Trophoblast cell (in vitro differentiated cells and primary cell): ENCODE results near the gene RDH5.

Experiments used
- DNase-seq, 2 donors: peaks; one replicate each; pipeline ENCODE4 v3.0.0-alpha.2; 2016
- H2AFZ ChIP-seq: 2 replicates; pipeline ENCODE4 v1.6.1; 2013; ENCODE audit warnings: low read length, moderate library complexity, mild to moderate bottlenecking; ENCODE audit not compliant: insufficient read depth, poor library complexity
- H2AK5ac ChIP-seq: 2 replicates; pipeline ENCODE4 v1.6.1; 2013; ENCODE audit warnings: mild to moderate bottlenecking, low read length
- H2BK120ac ChIP-seq: 2 replicates; pipeline ENCODE4 v1.6.1; 2013; ENCODE audit warnings: low read length, mild to moderate bottlenecking, moderate library complexity; ENCODE audit not compliant: insufficient read depth, poor library complexity
- H2BK12ac ChIP-seq: 2 replicates; pipeline ENCODE4 v1.6.1; 2013; ENCODE audit warnings: mild to moderate bottlenecking, low read length, moderate library complexity
- H2BK5ac ChIP-seq: 2 replicates; pipeline ENCODE4 v1.6.1; 2013; ENCODE audit warnings: low read length, low read depth, moderate library complexity, mild to moderate bottlenecking; ENCODE audit not compliant: poor library complexity
- H3K14ac ChIP-seq: 2 replicates; pipeline ENCODE4 v1.6.1; 2013; ENCODE audit warnings: mild to moderate bottlenecking, low read length
- H3K18ac ChIP-seq: 2 replicates; pipeline ENCODE4 v1.6.1; 2013; ENCODE audit warnings: mild to moderate bottlenecking, low read length
- H3K23ac ChIP-seq: 2 replicates; pipeline ENCODE4 v1.6.1; 2013; ENCODE audit warnings: low read length
- H3K27ac ChIP-seq: 2 replicates; pipeline ENCODE4 v1.5.1; 2013; ENCODE audit warnings: low read depth, mild to moderate bottlenecking, inconsistent platforms, low read length, moderate library complexity
- H3K27me3 ChIP-seq: 2 replicates; pipeline ENCODE4 v1.6.1; 2013; ENCODE audit warnings: inconsistent platforms, mild to moderate bottlenecking, low read length, moderate library complexity; ENCODE audit not compliant: insufficient read depth
- H3K36me3 ChIP-seq, 2 experiments: 1 replicate in 1 of 2; 2 replicates in 1 of 2; pipeline ENCODE4 v1.6.1; 2013; ENCODE audit warnings: low read length in 2 of 2, mild to moderate bottlenecking in 2 of 2, moderate library complexity in 1 of 2; ENCODE audit not compliant: insufficient read depth in 2 of 2, control insufficient read depth in 1 of 2
- H3K4ac ChIP-seq: 2 replicates; pipeline ENCODE4 v1.6.1; 2013; ENCODE audit warnings: low read depth, mild to moderate bottlenecking, low read length, moderate library complexity
- H3K4me1 ChIP-seq, 2 experiments: 1 replicate in 1 of 2; 2 replicates in 1 of 2; pipeline ENCODE4 v1.6.1; 2013; ENCODE audit warnings: low read length in 2 of 2, mild to moderate bottlenecking in 2 of 2, moderate library complexity in 1 of 2; ENCODE audit not compliant: insufficient read depth in 2 of 2, control insufficient read depth in 1 of 2
- H3K4me2 ChIP-seq: 2 replicates; pipeline ENCODE4 v1.6.1; 2013; ENCODE audit warnings: inconsistent platforms, mild to moderate bottlenecking, low read length, moderate library complexity
- H3K4me3 ChIP-seq: 2 replicates; pipeline ENCODE4 v1.5.1; 2013; ENCODE audit warnings: mild to moderate bottlenecking, low read depth, low read length, inconsistent platforms
- H3K79me1 ChIP-seq: one replicate; pipeline ENCODE4 v1.6.1; 2013; ENCODE audit warnings: low read length
- H3K79me2 ChIP-seq: 2 replicates; pipeline ENCODE4 v1.6.1; 2013; ENCODE audit warnings: low read length, mild to moderate bottlenecking; ENCODE audit not compliant: control insufficient read depth, insufficient read depth, poor library complexity
- H3K9ac ChIP-seq: 2 replicates; pipeline ENCODE4 v1.6.1; 2013; ENCODE audit warnings: mild to moderate bottlenecking, low read length
- H3K9me3 ChIP-seq: 2 replicates; pipeline ENCODE4 v1.6.1; 2013; ENCODE audit warnings: low read depth, mild to moderate bottlenecking, control low read depth, inconsistent platforms, low read length; ENCODE audit not compliant: insufficient read depth
- H4K12ac ChIP-seq: 2 replicates; pipeline ENCODE4 v1.6.1; 2013; ENCODE audit warnings: low read depth, mild to moderate bottlenecking, low read length, moderate library complexity
- H4K8ac ChIP-seq: 2 replicates; pipeline ENCODE4 v1.6.1; 2013; ENCODE audit warnings: low read depth, mild to moderate bottlenecking, low read length, moderate library complexity
- H4K91ac ChIP-seq: one replicate; pipeline ENCODE4 v1.6.1; 2013; ENCODE audit warnings: low read depth, mild to moderate bottlenecking, low read length, moderate library complexity
- WGBS: extraction: QIAGEN DNeasy Blood & Tissue Kit; methylation state at CpG from one replicate; pipeline ENCODE4 v1.1.7; 2013; ENCODE audit warnings: missing lambda C conversion rate; ENCODE audit not compliant: insufficient read length, insufficient coverage; ENCODE audit errors: extremely low coverage; 5-methylcytosine and 5-hydroxymethylcytosine counted together

The RDH5 gene

GRCh38 chr12:55743406-55744339, 23.5 kb downstream of the RDH5 start:
- peak; percentile 70 to 82 for DNase-seq
- Histone ChIP-seq H3K4me1 (peaks cover 18 to 27% of the 10 kb centered on the region in 2 experiments), H3K4me3 (peak overlapping the region; percentile 76), H3K4me2 (peak overlapping the region; percentile 96), H3K23ac (peak overlapping the region; percentile 2), H2BK120ac (no peak overlapping the region), H4K91ac (peak overlapping the region; percentile 20), H2AFZ (peak overlapping the region; percentile 32), H3K9me3 (no peaks in the 10 kb centered on the region), H4K12ac (peak overlapping the region; percentile 17), H3K4ac (peak overlapping the region; percentile 52), H2AK5ac (peak overlapping the region; percentile 12), H3K36me3 (peaks cover 0 to 3% of the 10 kb centered on the region in 2 experiments), H3K9ac (peak overlapping the region; percentile 42), H3K79me1 (peaks cover 14% of the 10 kb centered on the region), H3K14ac (peak overlapping the region; percentile 73), H3K18ac (peak overlapping the region; percentile 65), H4K8ac (peak overlapping the region; percentile 53), H2BK5ac (no peak overlapping the region), H3K27me3 (no peaks in the 10 kb centered on the region), H3K79me2 (peaks cover 9% of the 10 kb centered on the region), H2BK12ac (no peak overlapping the region), H3K27ac (peak overlapping the region; percentile 9)
- no CpG with 5 or more reads among the region's 73 CpGs for WGBS

- peak overlapping the region; percentile 73 for H3K14ac ChIP-seq
- H3K4me2 ChIP-seq, result peak overlapping the region; percentile 96
- peaks cover 3 to 8% of the 10 kb centered on the region in 2 experiments for H3K36me3 ChIP-seq
- peak overlapping the region; percentile 3 for H2AFZ ChIP-seq
- no CpG with 5 or more reads among the region's 11 CpGs for WGBS
- peak overlapping the region; percentile 68 for H3K18ac ChIP-seq
- H3K79me2 ChIP-seq, result peaks cover 9% of the 10 kb centered on the region
- peak overlapping the region; percentile 42 for H3K9ac ChIP-seq
- H3K4ac ChIP-seq, result peak overlapping the region; percentile 52
- no peak overlapping the region for H2BK120ac ChIP-seq
- peak overlapping the region; percentile 31 for H2BK5ac ChIP-seq
- H3K23ac ChIP-seq, result peak overlapping the region; percentile 2
- no peak overlapping the region for H4K12ac ChIP-seq
- H4K91ac ChIP-seq, result no peak overlapping the region
- H3K9me3 ChIP-seq, result no peaks in the 10 kb centered on the region
- peaks cover 18 to 27% of the 10 kb centered on the region in 2 experiments for H3K4me1 ChIP-seq
- H3K4me3 ChIP-seq, result peak overlapping the region; percentile 76
- peaks cover 14% of the 10 kb centered on the region for H3K79me1 ChIP-seq
- H2AK5ac ChIP-seq, result peak overlapping the region; percentile 12
- no peak for DNase-seq
- H4K8ac ChIP-seq, result peak overlapping the region; percentile 53
- no peak overlapping the region for H3K27ac ChIP-seq
- H2BK12ac ChIP-seq, result peak overlapping the region; percentile 42
- no peaks in the 10 kb centered on the region for H3K27me3 ChIP-seq
Observed at GRCh38 chr12:55744340-55745030, 24.3 kb downstream of the RDH5 start.

- Histone ChIP-seq H2BK120ac (peak overlapping the region; percentile 47), H3K4me1 (peaks cover 18 to 27% of the 10 kb centered on the region in 2 experiments), H3K4ac (no peak overlapping the region), H3K4me2 (peak overlapping the region; percentile 96), H2AK5ac (peak overlapping the region; percentile 11), H2BK5ac (peak overlapping the region; percentile 5), H2AFZ (no peak overlapping the region), H3K9ac (no peak overlapping the region), H4K91ac (peak overlapping the region; percentile 23), H2BK12ac (peak overlapping the region; percentile 5), H3K9me3 (no peaks in the 10 kb centered on the region), H3K79me1 (peaks cover 14% of the 10 kb centered on the region), H3K18ac (no peak overlapping the region), H4K12ac (no peak overlapping the region), H3K23ac (no peak overlapping the region), H3K27ac (peak overlapping the region; percentile 56), H3K36me3 (peaks cover 7 to 16% of the 10 kb centered on the region in 2 experiments), H3K14ac (peak overlapping the region; percentile 5), H3K79me2 (peaks cover 9% of the 10 kb centered on the region), H4K8ac (peak overlapping the region; percentile 10), H3K27me3 (no peaks in the 10 kb centered on the region), H3K4me3 (no peak overlapping the region)
- DNase-seq, result no peak
- WGBS, result no CpG with 5 or more reads among the region's 13 CpGs
Observed at GRCh38 chr12:55745361-55746173, 25.4 kb downstream of the RDH5 start.
